ENCODE data around the gene CLCA1. TPM values are rescaled to one million over a fixed set of nuclear protein-coding genes. Genes with fewer than 3 reads are reported as not detected.

The CLCA1 gene
- total and polyA plus RNA-seq, 10 of the 15 experiments (the other 5 are each of a cell fraction or from before 2014, with no cell fraction given) = 0.13 TPM; not detected in 9

DNA sequence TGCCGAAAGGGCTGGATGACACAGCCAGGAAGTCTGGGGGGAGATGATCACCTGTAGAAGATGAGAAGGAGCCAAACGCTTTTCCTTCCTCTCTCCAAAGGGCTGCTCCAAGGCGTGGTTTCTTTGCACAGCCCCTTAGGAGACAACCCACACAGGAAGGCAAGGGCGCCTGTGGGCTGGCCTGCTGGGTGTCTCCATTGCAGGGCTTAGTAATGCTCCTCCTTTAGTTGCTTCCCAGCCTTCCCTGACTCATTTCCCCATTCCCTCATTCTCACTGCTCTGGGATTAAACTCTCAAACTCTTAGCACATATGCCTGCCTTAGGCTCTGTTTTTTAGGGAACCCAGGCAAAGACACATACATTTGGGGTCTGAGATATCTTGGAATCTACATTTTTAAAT lies 1.7 kb upstream of the CLCA1 start:
- H2AFZ ChIP-seq (ENCODE audit: control insufficient read depth, low read depth, low read length) = no peak overlapping the region
- RAD21 ChIA-PET (ENCODE audit: unreplicated experiment) = no interaction called here
- H3K9me3 ChIP-seq (replicated peaks; ENCODE audit: control insufficient read depth, insufficient read depth, low read length) = no peaks in the 10 kb centered on the region
- TF ChIP-seq SPI1 (IDR thresholded peaks at IDR 0.05; ENCODE audit: borderline replicate concordance, insufficient read depth, low read depth, low read length) (no peak), ZZZ3 (IDR thresholded peaks at IDR 0.05; ENCODE audit: control insufficient read depth, insufficient read length, low read depth) (no peak), CBX5 (IDR thresholded peaks at IDR 0.05; ENCODE audit: low read depth) (no peak), IKZF1 (conservative IDR thresholded peaks at IDR 0.05) (no peak)
- TF ChIP-seq, protein P1, sequence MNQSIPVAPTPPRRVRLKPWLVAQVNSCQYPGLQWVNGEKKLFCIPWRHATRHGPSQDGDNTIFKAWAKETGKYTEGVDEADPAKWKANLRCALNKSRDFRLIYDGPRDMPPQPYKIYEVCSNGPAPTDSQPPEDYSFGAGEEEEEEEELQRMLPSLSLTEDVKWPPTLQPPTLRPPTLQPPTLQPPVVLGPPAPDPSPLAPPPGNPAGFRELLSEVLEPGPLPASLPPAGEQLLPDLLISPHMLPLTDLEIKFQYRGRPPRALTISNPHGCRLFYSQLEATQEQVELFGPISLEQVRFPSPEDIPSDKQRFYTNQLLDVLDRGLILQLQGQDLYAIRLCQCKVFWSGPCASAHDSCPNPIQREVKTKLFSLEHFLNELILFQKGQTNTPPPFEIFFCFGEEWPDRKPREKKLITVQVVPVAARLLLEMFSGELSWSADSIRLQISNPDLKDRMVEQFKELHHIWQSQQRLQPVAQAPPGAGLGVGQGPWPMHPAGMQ (IDR thresholded peaks at IDR 0.05; ENCODE audit: borderline replicate concordance) = no peak
- H3K4me3 ChIP-seq = no peak overlapping the region
- no peaks in the 10 kb centered on the region for H4K20me1 ChIP-seq (ENCODE audit: control insufficient read depth, insufficient read depth)
- POLR2A ChIA-PET = no interaction called here
- in situ Hi-C loops (cut with MboI) (no loop called here), intact Hi-C loops (cut with micrococcal nuclease; ENCODE audit: unreplicated experiment) (no loop called here)
- peaks cover 3% of the 10 kb centered on the region; the same call in 1 of the 2 replicates for H3K4me1 ChIP-seq (ENCODE audit: control insufficient read depth, insufficient read depth, low read length)
- CTCF ChIA-PET = interaction anchor here (1.2 kb wide), 1 partner anchor 32 kb away, joined by 3 read pairs; no protein-coding TSS in a partner anchor
- no peak for FAIRE-seq
- H3K4me2 ChIP-seq (ENCODE audit: control insufficient read depth, insufficient read depth) = no peak overlapping the region
- no peaks in the 10 kb centered on the region; a peak in 1 of 4 replicates for H3K27me3 ChIP-seq (replicated peaks in 1 of 2; ENCODE audit: control insufficient read depth in 2 of 2, insufficient read depth in 2 of 2, low read length in 1 of 2)
- SMC1A ChIA-PET (ENCODE audit: uncharacterized antibody, unreplicated experiment) = no interaction called here
- H3K79me2 ChIP-seq (ENCODE audit: control insufficient read depth, insufficient read depth, low read length) = no peaks in the 10 kb centered on the region
- BruUV-seq (replicated peaks) = no TSS peak
- WGBS (ENCODE audit: insufficient coverage, insufficient replicate concordance, low lambda C conversion rate, missing lambda C conversion rate) = 27% methylated on average over 4 of the region's 4 CpGs
- ATAC-seq = no peak
- H3K36me3 ChIP-seq (ENCODE audit: control insufficient read depth in 2 of 2, insufficient read depth in 2 of 2, low read length in 1 of 2) = no peaks in the 10 kb centered on the region
- H3K9ac ChIP-seq (ENCODE audit: control insufficient read depth, insufficient read depth, low read length) = no peak overlapping the region
- no peak for DNase-seq (ENCODE audit: low read depth, low spot score)
- no peak overlapping the region for H3K27ac ChIP-seq (ENCODE audit: control insufficient read depth, insufficient read depth)

DNA sequence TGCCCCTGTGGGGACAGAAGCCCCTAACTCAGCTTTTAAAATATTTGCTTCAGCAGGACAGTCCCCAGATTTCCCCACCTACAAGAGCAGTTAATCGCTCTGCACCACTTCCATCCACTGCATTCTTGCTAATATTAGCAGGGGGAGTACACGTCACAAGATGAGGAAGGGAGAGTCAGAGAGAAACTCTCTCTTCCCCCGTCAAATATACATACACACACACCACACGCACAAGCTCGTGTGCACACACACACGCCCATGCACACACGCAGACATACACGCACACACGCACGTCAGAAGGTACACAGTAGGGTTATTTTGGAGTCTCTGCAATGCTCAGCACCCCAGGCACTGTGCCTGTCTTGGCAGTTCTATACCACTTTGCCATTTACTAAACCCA lies 2.1 kb downstream of the CLCA1 start:
- Histone ChIP-seq H3K9me3 (replicated peaks; ENCODE audit: control insufficient read depth, insufficient read depth, low read length) (no peaks in the 10 kb centered on the region), H3K4me2 (ENCODE audit: control insufficient read depth, insufficient read depth) (0 out of 2 replicates have a peak overlapping the region, but pooled peaks have one; percentile 14), H3K79me2 (ENCODE audit: control insufficient read depth, insufficient read depth, low read length) (no peaks in the 10 kb centered on the region), H3K9ac (ENCODE audit: control insufficient read depth, insufficient read depth, low read length) (no peak overlapping the region), H2AFZ (ENCODE audit: control insufficient read depth, low read depth, low read length) (no peak overlapping the region), H4K20me1 (ENCODE audit: control insufficient read depth, insufficient read depth) (no peaks in the 10 kb centered on the region), H3K36me3 (ENCODE audit: control insufficient read depth in 2 of 2, insufficient read depth in 2 of 2, low read length in 1 of 2) (no peaks in the 10 kb centered on the region), H3K4me3 (no peak overlapping the region), H3K4me1 (ENCODE audit: control insufficient read depth, insufficient read depth, low read length) (peaks cover 3% of the 10 kb centered on the region; the same call in 1 of the 2 replicates), H3K27ac (ENCODE audit: control insufficient read depth, insufficient read depth) (no peak overlapping the region), H3K27me3 (replicated peaks in 1 of 2; ENCODE audit: control insufficient read depth in 2 of 2, insufficient read depth in 2 of 2, low read length in 1 of 2) (no peaks in the 10 kb centered on the region; a peak in 2 of 4 replicates)
- in situ Hi-C loops (cut with MboI) = no loop called here
- RAD21 ChIA-PET (ENCODE audit: unreplicated experiment) = no interaction called here
- 5% methylated on average over 10 of the region's 10 CpGs for WGBS (ENCODE audit: insufficient coverage, insufficient replicate concordance, low lambda C conversion rate, missing lambda C conversion rate)
- SMC1A ChIA-PET (ENCODE audit: uncharacterized antibody, unreplicated experiment) = interaction anchor here (1.0 kb wide), 1 partner anchor 91 kb away, joined by 3 read pairs; no protein-coding TSS in a partner anchor
- ATAC-seq (peak; percentile 66), DNase-seq (ENCODE audit: low read depth, low spot score) (no peak), FAIRE-seq (no peak)
- BruUV-seq (replicated peaks) = no TSS peak
- POLR2A ChIA-PET = no interaction called here
- CTCF ChIA-PET = no interaction called here
- intact Hi-C loops (cut with micrococcal nuclease; ENCODE audit: unreplicated experiment) = loop anchor here (5.0 to 10.0 kb wide), 2 partner anchors 216 to 614 kb away; no protein-coding TSS in a partner anchor
- TF ChIP-seq IKZF2 (IDR thresholded peaks at IDR 0.05) (0 out of 4 replicates have a peak, but pooled peaks have one; percentile 20 to 22), NFIC (IDR thresholded peaks at IDR 0.05; ENCODE audit: low read depth, low read length) (peak; percentile 25; the same call in 1 of the 2 replicates), SMC3 (IDR thresholded peaks at IDR 0.05; ENCODE audit: borderline replicate concordance, low read length) (no peak), NBN (IDR thresholded peaks at IDR 0.05) (0 out of 2 replicates have a peak, but pooled peaks have one; percentile 19), DPF2 (IDR thresholded peaks at IDR 0.05) (0 out of 2 replicates have a peak, but pooled peaks have one; percentile 26), MTA2 (IDR thresholded peaks at IDR 0.05; ENCODE audit: low read depth) (0 out of 2 replicates have a peak, but pooled peaks have one; percentile 28), BCL11A (IDR thresholded peaks at IDR 0.05; ENCODE audit: low read depth, low read length) (peak; percentile 9; the same call in 1 of the 2 replicates), ETV6 (conservative IDR thresholded peaks at IDR 0.05 in 1 of 2, IDR thresholded peaks at IDR 0.05 in 1 of 2; ENCODE audit: borderline replicate concordance in 1 of 2, low read depth in 1 of 2) (peak in 1 of 2 experiments; percentile 55; a peak in 2 of 4 replicates), MTA3 (IDR thresholded peaks at IDR 0.05; ENCODE audit: borderline replicate concordance, low read length) (no peak), CREB1 (IDR thresholded peaks at IDR 0.05; ENCODE audit: low read depth) (peak; percentile 64; the same call in 1 of the 2 replicates), JUNB (IDR thresholded peaks at IDR 0.05) (peak; percentile 62)
- TF ChIP-seq, protein P2, sequence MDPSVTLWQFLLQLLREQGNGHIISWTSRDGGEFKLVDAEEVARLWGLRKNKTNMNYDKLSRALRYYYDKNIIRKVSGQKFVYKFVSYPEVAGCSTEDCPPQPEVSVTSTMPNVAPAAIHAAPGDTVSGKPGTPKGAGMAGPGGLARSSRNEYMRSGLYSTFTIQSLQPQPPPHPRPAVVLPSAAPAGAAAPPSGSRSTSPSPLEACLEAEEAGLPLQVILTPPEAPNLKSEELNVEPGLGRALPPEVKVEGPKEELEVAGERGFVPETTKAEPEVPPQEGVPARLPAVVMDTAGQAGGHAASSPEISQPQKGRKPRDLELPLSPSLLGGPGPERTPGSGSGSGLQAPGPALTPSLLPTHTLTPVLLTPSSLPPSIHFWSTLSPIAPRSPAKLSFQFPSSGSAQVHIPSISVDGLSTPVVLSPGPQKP (IDR thresholded peaks at IDR 0.05; ENCODE audit: low read depth, low read length) = no peak

Measured in GM12878 (cell line).